K562 treated with DMSO at 1 percent for 48 hours (cell line): ENCODE results near the gene IFNL3. TPM values are rescaled to one million over a fixed set of nuclear protein-coding genes. Genes with fewer than 3 reads are reported as not detected.

Experiments
- total RNA-seq: library from RNA; unstranded; fragments of 300-600 nt; gene quantifications from 2 replicates; pipeline ENCODE4 v1.2.3, GENCODE V29; 2022; ENCODE audit warnings: low replicate concordance; ENCODE audit errors: extremely low read depth

IFNL3 gene
- not detected in 2 replicates for total RNA-seq

DNA sequence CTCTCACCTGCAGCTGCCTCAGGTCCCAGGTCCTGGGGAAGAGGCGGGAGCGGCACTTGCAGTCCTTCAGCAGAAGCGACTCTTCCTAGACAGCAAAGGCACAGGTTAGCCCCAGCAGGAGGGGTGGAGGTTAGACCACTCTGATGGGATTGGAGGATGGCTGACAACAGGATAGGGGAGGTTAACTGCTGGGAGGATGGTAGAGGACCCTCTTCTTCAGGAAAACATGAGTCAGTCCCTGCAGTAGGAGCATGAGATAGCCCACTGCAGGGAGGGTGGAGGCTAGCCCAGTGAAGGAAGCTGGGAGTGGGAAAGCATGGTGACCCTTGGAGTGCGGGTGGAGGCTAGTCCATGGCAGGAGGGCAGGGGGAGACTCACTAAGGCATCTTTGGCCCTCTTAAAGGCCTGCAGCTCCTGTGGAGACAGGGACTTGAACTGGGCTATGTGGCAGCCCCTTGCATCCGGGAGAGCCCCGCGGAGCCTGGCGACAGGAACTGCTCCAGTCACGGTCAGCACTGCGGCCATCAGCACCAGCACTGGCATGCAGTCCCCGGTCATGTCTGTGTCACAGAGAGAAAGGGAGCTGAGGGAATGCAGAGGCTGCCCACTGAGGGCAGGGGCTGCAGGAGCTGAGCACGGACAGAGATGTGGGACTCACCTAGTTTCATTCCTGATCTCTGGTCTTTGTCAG, at the start of gene IFNL3:
IFNL3 (minus strand) TSS at position 597 of the 691 bp plus-strand sequence; CDS start at position 558, 39 bp downstream.

DNA sequence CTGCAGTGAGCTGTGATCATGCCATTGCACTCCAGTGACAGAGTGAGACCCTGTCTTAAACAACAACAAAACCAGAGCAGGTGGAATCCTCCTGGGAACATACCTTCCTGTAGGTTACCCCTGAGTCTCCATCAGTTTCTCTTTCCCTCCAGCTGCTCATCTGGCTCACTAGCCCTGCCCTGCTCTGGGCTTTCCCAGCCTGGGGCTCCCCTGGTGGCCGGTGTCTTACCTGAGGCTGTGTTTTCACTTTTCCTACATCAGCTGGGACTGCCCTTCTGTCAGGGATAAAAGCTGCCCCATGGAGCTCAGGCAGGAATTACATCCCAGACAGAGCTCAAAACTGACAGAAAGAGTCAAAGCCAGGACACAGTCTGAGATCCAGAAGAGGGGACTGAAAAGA, 23.3 kb upstream of the IFNL3 start, which contains the start of gene IFNL2:
IFNL2 (plus strand) TSS at position 312 of the 400 bp plus-strand sequence. CDS start 173 bp downstream, outside the sequence.

DNA sequence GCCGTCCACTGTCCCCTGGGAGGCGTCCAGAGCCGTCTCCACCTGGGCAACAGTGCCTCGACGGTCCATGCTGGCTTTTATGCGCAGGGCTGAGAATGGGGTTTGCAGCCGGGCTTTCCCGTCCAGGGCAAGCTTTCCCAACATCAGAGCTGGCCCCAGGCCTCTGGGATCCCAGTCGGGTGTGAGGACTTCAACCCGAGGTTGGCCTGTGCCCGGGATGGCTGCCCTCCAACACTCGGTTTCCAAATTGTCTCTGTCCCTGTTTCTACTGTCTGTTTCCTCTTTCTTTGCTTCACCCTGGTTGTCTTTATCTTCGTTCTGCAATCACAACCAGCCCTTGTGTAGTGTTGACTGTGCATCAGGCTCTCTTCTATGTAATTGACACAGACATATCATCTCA, 4.0 kb upstream of the IFNL3 start, which contains the start of gene IFNL4:
IFNL4 (minus strand) TSS at position 51 of the 400 bp plus-strand sequence.

DNA sequence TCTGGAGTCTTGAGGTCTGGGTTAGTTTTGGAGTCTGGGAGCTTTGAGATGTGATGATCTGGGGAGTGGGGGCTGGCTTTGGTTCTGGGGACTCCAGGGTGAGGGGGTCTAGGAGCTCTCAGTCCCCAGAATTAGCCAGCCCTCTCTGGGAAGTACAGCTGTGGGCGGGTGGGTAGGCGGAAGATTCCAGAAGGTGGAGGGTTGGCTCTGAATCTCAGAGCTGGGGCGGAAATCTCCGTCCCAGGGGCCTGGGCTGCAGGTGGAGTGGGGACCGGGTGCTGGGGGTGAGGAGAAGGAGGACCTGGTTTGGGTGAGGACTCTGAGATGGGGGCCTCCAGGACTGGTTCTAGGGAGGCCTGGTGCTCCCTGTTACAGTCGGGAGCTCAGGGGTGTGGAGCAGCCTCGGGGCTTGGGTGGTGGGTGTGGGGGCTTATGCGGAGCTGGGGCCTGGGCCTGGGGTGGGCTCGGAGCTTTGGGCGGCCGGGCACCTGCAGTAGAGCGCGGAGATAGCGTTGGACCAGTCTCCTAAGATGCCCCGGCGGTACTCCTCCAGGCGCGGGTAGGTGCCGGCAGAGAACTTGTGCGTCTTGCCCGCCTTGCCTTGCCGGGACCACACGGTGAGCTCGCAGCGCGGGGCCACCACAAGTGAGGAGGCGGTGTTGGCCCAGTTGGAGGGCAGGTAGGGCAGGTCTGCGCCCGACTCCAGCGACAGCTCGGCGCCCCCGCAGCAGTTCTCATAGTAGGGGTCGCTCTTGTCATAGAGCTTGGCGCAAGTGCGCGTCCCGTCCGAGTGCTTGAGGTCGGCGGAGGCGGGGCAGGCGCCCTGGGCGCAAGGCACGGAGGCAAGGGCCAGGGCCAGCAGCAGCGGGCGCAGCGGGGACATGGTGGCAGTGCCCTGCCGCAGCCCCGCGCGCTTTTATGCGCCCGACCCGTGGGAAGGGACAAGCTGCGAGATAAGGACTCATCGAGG, 41.1 kb downstream of the IFNL3 start, which contains the start of gene SYCN:
SYCN (minus strand) TSS at position 892 of the 970 bp plus-strand sequence; CDS start at position 883, 9 bp downstream.

DNA sequence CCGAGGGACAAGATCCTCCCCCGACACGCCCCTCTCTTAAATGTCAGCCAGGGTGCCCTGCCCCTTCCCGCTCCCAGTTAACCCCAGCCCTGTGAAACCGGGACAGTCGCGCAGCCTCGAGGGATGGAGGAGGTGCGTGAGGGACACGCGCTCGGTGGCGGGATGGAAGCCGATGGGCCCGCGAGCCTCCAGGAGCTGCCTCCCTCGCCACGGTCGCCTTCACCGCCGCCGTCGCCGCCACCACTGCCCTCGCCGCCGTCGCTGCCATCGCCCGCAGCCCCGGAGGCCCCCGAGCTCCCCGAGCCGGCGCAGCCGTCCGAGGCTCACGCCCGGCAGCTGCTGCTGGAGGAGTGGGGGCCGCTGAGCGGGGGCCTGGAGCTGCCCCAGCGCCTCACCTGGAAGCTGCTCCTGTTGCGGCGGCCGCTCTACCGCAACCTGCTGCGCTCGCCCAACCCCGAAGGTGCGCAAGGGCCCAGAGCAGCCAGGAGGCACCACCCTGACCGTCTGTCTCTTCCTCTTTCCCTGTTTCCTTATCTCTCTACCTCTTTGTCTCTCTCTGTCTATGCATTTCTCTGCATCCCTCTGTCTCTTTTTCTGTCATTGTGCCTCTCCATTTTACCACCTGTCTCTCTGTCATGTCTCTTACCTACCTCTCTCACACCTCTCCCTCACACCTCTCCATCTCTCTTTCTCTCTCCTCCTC, 47.8 kb downstream of the IFNL3 start, which contains the start of gene NCCRP1:
NCCRP1 (plus strand) TSS at position 105 of the 703 bp plus-strand sequence; CDS start at position 124, 19 bp downstream.

Other genes with a start within 250 kb of the IFNL3 start
- not detected in 2 replicates for gene FBXO27, start 212.5 kb downstream of the IFNL3 start, total RNA-seq
- gene ACP7, start 160.6 kb downstream of the IFNL3 start, total RNA-seq, result not detected in 2 replicates
- 243 TPM in 1 of 2 replicates, not detected in the other for gene PAK4, start 119.2 kb downstream of the IFNL3 start, total RNA-seq
- gene NCCRP1, start 48.0 kb downstream of the IFNL3 start, total RNA-seq, result not detected in 2 replicates
- not detected in 2 replicates for gene SYCN, start 40.7 kb downstream of the IFNL3 start, total RNA-seq
- gene IFNL4, start 3.9 kb upstream of the IFNL3 start, total RNA-seq, result not detected in 2 replicates
- gene IFNL2, start 23.4 kb upstream of the IFNL3 start, total RNA-seq, result not detected in 2 replicates
- gene IFNL1, start 51.4 kb upstream of the IFNL3 start, total RNA-seq, result not detected in 2 replicates
- not detected in 2 replicates for gene LRFN1, start 75.9 kb upstream of the IFNL3 start, total RNA-seq
- gene GMFG, start 91.0 kb upstream of the IFNL3 start, total RNA-seq, result not detected in 2 replicates
- not detected in 2 replicates for gene SAMD4B, start 97.4 kb upstream of the IFNL3 start, total RNA-seq
- gene PAF1, start 146.1 kb upstream of the IFNL3 start, total RNA-seq, result not detected in 2 replicates
- gene MED29, start 146.4 kb upstream of the IFNL3 start, total RNA-seq, result not detected in 2 replicates
- not detected in 2 replicates for gene ZFP36, start 161.8 kb upstream of the IFNL3 start, total RNA-seq
- not detected in 2 replicates for gene PLEKHG2, start 167.7 kb upstream of the IFNL3 start, total RNA-seq
- gene RPS16, start 190.9 kb upstream of the IFNL3 start, total RNA-seq, result 3,626 and 6,643 TPM in 2 replicates
- 132 TPM in 1 of 2 replicates, not detected in the other for gene SUPT5H, start 200.6 kb upstream of the IFNL3 start, total RNA-seq
- 5,575 TPM in 1 of 2 replicates, not detected in the other for gene TIMM50, start 235.8 kb upstream of the IFNL3 start, total RNA-seq